Measurements from ENCODE around the gene FCGR3A. TPM values are rescaled to one million over a fixed set of nuclear protein-coding genes. Genes with fewer than 3 reads are reported as not detected.
"Not testable (repeated sequence)": the region's sequence is repeated elsewhere in the genome, so short reads cannot be mapped to it uniquely, and the experiment has no call there.

Gene FCGR3A
- polyA plus RNA-seq, 1 of the 3 experiments (the other 2 are of a cell fraction), result not detected

- H2AFZ ChIP-seq (ENCODE audit: low read depth); H3K9me3 ChIP-seq; H3K79me2 ChIP-seq (ENCODE audit: insufficient read depth); H4K20me1 ChIP-seq (ENCODE audit: insufficient read depth); H3K36me3 ChIP-seq (replicated peaks in 1 of 2; ENCODE audit: control insufficient read depth in 1 of 2, insufficient read depth in 2 of 2, low read length in 1 of 2); H3K9me2 ChIP-seq; POLR2A ChIA-PET; H3K4me2 ChIP-seq; H3K27me3 ChIP-seq (ENCODE audit: insufficient read depth); DNase-seq; H3K9ac ChIP-seq; H3K4me1 ChIP-seq (ENCODE audit: control insufficient read depth in 1 of 2, insufficient read depth in 2 of 2, low read depth in 1 of 2, low read length in 1 of 2); H3K4me3 ChIP-seq (ENCODE audit: low read depth in 2 of 2, low read length in 1 of 2); H3F3A ChIP-seq (replicated peaks; ENCODE audit: insufficient read depth); H3K27ac ChIP-seq (ENCODE audit: low read depth in 2 of 2, low read length in 1 of 2); CTCF ChIA-PET: not testable (repeated sequence)
- WGBS (ENCODE audit: low lambda C conversion rate), result 70% methylated on average over 3 of the region's 7 CpGs
Measured at GRCh38 chr1:161525918-161526317, 23.7 kb downstream of the FCGR3A start.

- CTCF ChIA-PET; H3K79me2 ChIP-seq (ENCODE audit: insufficient read depth); H3K9me2 ChIP-seq; H3K36me3 ChIP-seq (replicated peaks in 1 of 2; ENCODE audit: control insufficient read depth in 1 of 2, insufficient read depth in 2 of 2, low read length in 1 of 2); DNase-seq; H3K9me3 ChIP-seq; POLR2A ChIA-PET; H3K27me3 ChIP-seq (ENCODE audit: insufficient read depth); H3F3A ChIP-seq (replicated peaks; ENCODE audit: insufficient read depth); H2AFZ ChIP-seq (ENCODE audit: low read depth); H4K20me1 ChIP-seq (ENCODE audit: insufficient read depth); H3K4me3 ChIP-seq (ENCODE audit: low read depth in 2 of 2, low read length in 1 of 2); H3K4me1 ChIP-seq (ENCODE audit: control insufficient read depth in 1 of 2, insufficient read depth in 2 of 2, low read depth in 1 of 2, low read length in 1 of 2); H3K27ac ChIP-seq (ENCODE audit: low read depth in 2 of 2, low read length in 1 of 2); H3K4me2 ChIP-seq; H3K9ac ChIP-seq: not testable (repeated sequence)
- 67% methylated on average over 9 of the region's 23 CpGs for WGBS (ENCODE audit: low lambda C conversion rate)
Measured at GRCh38 chr1:161525321-161525720, 24.3 kb downstream of the FCGR3A start.

GRCh38 chr1:161524742-161525291 is 24.8 kb downstream of the FCGR3A start:
- H3K4me2 ChIP-seq; H3K9ac ChIP-seq; H2AFZ ChIP-seq (ENCODE audit: low read depth): not testable (repeated sequence)

GRCh38 chr1:161523817-161524741 is 25.5 kb downstream of the FCGR3A start, which contains the start of gene HSPA6:
Gene HSPA6 (plus strand): TSS chr1:161524540. CDS start chr1:161524659, 119 bp downstream.
- Histone ChIP-seq H2AFZ (ENCODE audit: low read depth) (peak within 1 kb of the TSS; percentile 88), H3K27ac (ENCODE audit: low read depth in 2 of 2, low read length in 1 of 2) (peak within 1 kb of the TSS in 1 of 2 experiments; percentile 64; a peak in 2 of 4 replicates), H3K9ac (peak within 1 kb of the TSS; percentile 70), H3K4me2 (peak within 1 kb of the TSS; percentile 87), H3K4me3 (ENCODE audit: low read depth in 2 of 2, low read length in 1 of 2) (peak within 1 kb of the TSS; percentile 81 to 84)
- 0% methylated on average over 23 of the region's 72 CpGs for whole genome bisulfite sequencing (ENCODE audit: low lambda C conversion rate)
- H3K4me1 ChIP-seq (ENCODE audit: control insufficient read depth in 1 of 2, insufficient read depth in 2 of 2, low read depth in 1 of 2, low read length in 1 of 2); H3K79me2 ChIP-seq (ENCODE audit: insufficient read depth); CTCF ChIA-PET; POLR2A ChIA-PET; H3K9me3 ChIP-seq; H3F3A ChIP-seq (replicated peaks; ENCODE audit: insufficient read depth); H3K9me2 ChIP-seq; H3K27me3 ChIP-seq (ENCODE audit: insufficient read depth); H3K36me3 ChIP-seq (replicated peaks in 1 of 2; ENCODE audit: control insufficient read depth in 1 of 2, insufficient read depth in 2 of 2, low read length in 1 of 2); H4K20me1 ChIP-seq (ENCODE audit: insufficient read depth): not testable (repeated sequence)
- peak; percentile 86; the same call in 1 of the 2 replicates for TF ChIP-seq TEAD4 (IDR thresholded peaks at IDR 0.05; ENCODE audit: borderline replicate concordance, insufficient read depth)
- TF ChIP-seq FOSL2 (IDR thresholded peaks at IDR 0.05; ENCODE audit: borderline replicate concordance, low read depth), result peak; percentile 64
- peak; percentile 28 for TF ChIP-seq CHD2 (IDR thresholded peaks at IDR 0.05; ENCODE audit: low read length, partially characterized antibody)
- peak in 1 of 2 experiments; percentile 79; a peak in 2 of 4 replicates for TF ChIP-seq EP300 (IDR thresholded peaks at IDR 0.05; ENCODE audit: borderline replicate concordance in 1 of 2, low read depth in 1 of 2, low read length in 1 of 2)
- peak; percentile 84 for DNase-seq

More at GRCh38 chr1:161524742-161525291, 24.8 kb downstream of the FCGR3A start:
- H3K4me1 ChIP-seq (ENCODE audit: control insufficient read depth in 1 of 2, insufficient read depth in 2 of 2, low read depth in 1 of 2, low read length in 1 of 2); CTCF ChIA-PET; H3K9me3 ChIP-seq; H3F3A ChIP-seq (replicated peaks; ENCODE audit: insufficient read depth); DNase-seq; H3K27me3 ChIP-seq (ENCODE audit: insufficient read depth); H3K36me3 ChIP-seq (replicated peaks in 1 of 2; ENCODE audit: control insufficient read depth in 1 of 2, insufficient read depth in 2 of 2, low read length in 1 of 2); H3K79me2 ChIP-seq (ENCODE audit: insufficient read depth); H4K20me1 ChIP-seq (ENCODE audit: insufficient read depth); POLR2A ChIA-PET; H3K27ac ChIP-seq (ENCODE audit: low read depth in 2 of 2, low read length in 1 of 2); H3K9me2 ChIP-seq: not testable (repeated sequence)
- 55% methylated on average over 4 of the region's 55 CpGs for WGBS (ENCODE audit: low lambda C conversion rate)
- H3K4me3 ChIP-seq (ENCODE audit: low read depth in 2 of 2, low read length in 1 of 2), result peak overlapping the region; percentile 35 to 50; a peak in 3 of 4 replicates

- H3K27me3 ChIP-seq (ENCODE audit: insufficient read depth); H3K79me2 ChIP-seq (ENCODE audit: insufficient read depth); DNase-seq; H2AFZ ChIP-seq (ENCODE audit: low read depth); POLR2A ChIA-PET; H3F3A ChIP-seq (replicated peaks; ENCODE audit: insufficient read depth); H3K27ac ChIP-seq (ENCODE audit: low read depth in 2 of 2, low read length in 1 of 2); H3K4me1 ChIP-seq (ENCODE audit: control insufficient read depth in 1 of 2, insufficient read depth in 2 of 2, low read depth in 1 of 2, low read length in 1 of 2); H4K20me1 ChIP-seq (ENCODE audit: insufficient read depth); H3K36me3 ChIP-seq (replicated peaks in 1 of 2; ENCODE audit: control insufficient read depth in 1 of 2, insufficient read depth in 2 of 2, low read length in 1 of 2); H3K9ac ChIP-seq; H3K9me2 ChIP-seq; CTCF ChIA-PET; H3K9me3 ChIP-seq: not testable (repeated sequence)
- 34% methylated on average over 20 of the region's 20 CpGs for WGBS (ENCODE audit: low lambda C conversion rate)
- Histone ChIP-seq H3K4me2 (peak overlapping the region; percentile 87; the same call in 1 of the 2 replicates), H3K4me3 (ENCODE audit: low read depth in 2 of 2, low read length in 1 of 2) (peak overlapping the region in 1 of 2 experiments; percentile 84; a peak in 3 of 4 replicates)
Measured at GRCh38 chr1:161523041-161523816, 26.4 kb downstream of the FCGR3A start.

Data from SK-N-SH (cell line).